K562 (cell line): ENCODE results near the gene SIGLEC5. TPM values are rescaled to one million over a fixed set of nuclear protein-coding genes. Genes with fewer than 3 reads are reported as not detected.

Experiments
- CREB3L1 ChIP-seq: fragments of 450-650 bp; IDR thresholded peaks from 2 replicates; pipeline ENCODE4 v1.6.1; 2014; ENCODE audit warnings: low read depth, mild to moderate bottlenecking, moderate library complexity, borderline replicate concordance
- CREB5 ChIP-seq: fragments of 250-450 bp; sonication (Bioruptor Pico); IDR thresholded peaks from 2 replicates; pipeline ENCODE4 v1.5.0; 2020; ENCODE audit warnings: mild to moderate bottlenecking
- EGR1 ChIP-seq: fragments of 450-650 bp; conservative IDR thresholded peaks from 2 replicates; pipeline ENCODE4 v1.6.1; 2017; ENCODE audit warnings: mild to moderate bottlenecking
- JUND ChIP-seq, 2 experiments: IDR thresholded peaks; 2 replicates in 1 of 2; 3 replicates in 1 of 2; pipeline ENCODE4 v1.6.1; 2011; ENCODE audit warnings: borderline replicate concordance in 2 of 2, low read depth in 2 of 2, low read length in 2 of 2, improper control_type of control experiment in 1 of 2, missing biosample characterization in 1 of 2, missing genetic modification characterization in 1 of 2, missing genetic modification reagents in 1 of 2
- MLX ChIP-seq, 2 experiments: fragments of 450-650 bp in 1 of 2; sonication (generic) in 1 of 2; formaldehyde crosslinking; conservative IDR thresholded peaks; 2 replicates each; pipeline versions ENCODE4 v1.4.0 to v1.8.1; 2020 to 2022; ENCODE audit warnings: mild to moderate bottlenecking in 1 of 2, missing genetic modification reagents in 1 of 2
- MTA1 ChIP-seq: fragments of 450-650 bp; IDR thresholded peaks from 2 replicates; pipeline ENCODE4 v1.6.1; 2017; ENCODE audit warnings: borderline replicate concordance
- MTA2 ChIP-seq: fragments of 450-650 bp; IDR thresholded peaks from 2 replicates; pipeline ENCODE4 v1.6.1; 2016; ENCODE audit warnings: low read depth
- NR1H2 ChIP-seq: sonication (generic); formaldehyde crosslinking; IDR thresholded peaks from 2 replicates; pipeline ENCODE4 v1.4.0; 2020; ENCODE audit warnings: mild to moderate bottlenecking, missing genetic modification reagents
- NR2C1 ChIP-seq, 2 experiments: fragments of 450-650 bp; IDR thresholded peaks; 2 replicates each; pipeline ENCODE4 v1.6.1; 2017; ENCODE audit warnings: mild to moderate bottlenecking in 2 of 2, antibody characterized with exemption in 1 of 2, inconsistent platforms in 1 of 2, missing compliant biosample characterization in 1 of 2, missing genetic modification characterization in 1 of 2
- NR2C2 ChIP-seq, 2 experiments: fragments of 200-800 bp in 1 of 2; sonication (Bioruptor generic) in 1 of 2; sonication (generic) in 1 of 2; formaldehyde crosslinking in 1 of 2; IDR thresholded peaks; 2 replicates each; pipeline versions ENCODE4 v1.6.1 to v1.8.0; 2016 to 2022; ENCODE audit warnings: mild to moderate bottlenecking in 1 of 2, missing compliant biosample characterization in 1 of 2, missing genetic modification characterization in 1 of 2, missing genetic modification reagents in 1 of 2
- PML ChIP-seq: IDR thresholded peaks from 2 replicates; pipeline ENCODE4 v1.6.1; 2012; ENCODE audit warnings: low read length, inconsistent platforms
- POLR2A ChIP-seq: fragments of 450-650 bp; conservative IDR thresholded peaks from 2 replicates; pipeline ENCODE4 v1.6.1; 2016
- POLR2H ChIP-seq: IDR thresholded peaks from 2 replicates; pipeline ENCODE4 v1.6.1; 2016; ENCODE audit warnings: missing genetic modification characterization, low read depth, mild to moderate bottlenecking, control low read depth, missing compliant biosample characterization, moderate library complexity
- PTRF ChIP-seq: fragments of 450-650 bp; IDR thresholded peaks from 2 replicates; pipeline ENCODE4 v1.6.1; 2016; ENCODE audit warnings: mild to moderate bottlenecking, missing genetic modification characterization, missing compliant biosample characterization
- RHOXF2B ChIP-seq: fragments of 250-450 bp; sonication (Bioruptor Pico); conservative IDR thresholded peaks from 2 replicates; pipeline ENCODE4 v1.5.1; 2021
- SAFB2 ChIP-seq: fragments of 200-400 bp; formaldehyde crosslinking; IDR thresholded peaks from 2 replicates; pipeline ENCODE4 v1.6.1; 2018; ENCODE audit warnings: borderline replicate concordance, low read length, low read depth, moderate library complexity; ENCODE audit not compliant: severe bottlenecking
- SIRT6 ChIP-seq: IDR thresholded peaks from one replicate; pipeline ENCODE4 v1.6.1; 2012; ENCODE audit warnings: low read depth, mild to moderate bottlenecking, control low read depth, inconsistent platforms, low read length, moderate library complexity
- SMAD2 ChIP-seq: fragments of 150-350 bp; IDR thresholded peaks from 2 replicates; pipeline ENCODE4 v1.6.1; 2014; ENCODE audit warnings: low read depth, mild to moderate bottlenecking, low read length
- TEAD1 ChIP-seq, 2 experiments: fragments of 450-650 bp in 1 of 2; sonication (generic) in 1 of 2; formaldehyde crosslinking; IDR thresholded peaks; 2 replicates each; pipeline versions ENCODE4 v1.4.0 to v1.8.0; 2020 to 2022; ENCODE audit warnings: mild to moderate bottlenecking in 2 of 2, missing genetic modification reagents in 1 of 2
- VEZF1 ChIP-seq: fragments of 200-800 bp; sonication (Bioruptor generic); IDR thresholded peaks from 2 replicates; pipeline ENCODE4 v1.6.1; 2017; ENCODE audit warnings: missing genetic modification characterization, missing compliant biosample characterization
- ZNF23 ChIP-seq: fragments of 250-450 bp; sonication (Bioruptor Pico); IDR thresholded peaks from 2 replicates; pipeline ENCODE4 v1.4.0; 2020; ENCODE audit warnings: mild to moderate bottlenecking
- ZNF583 ChIP-seq: fragments of 250-450 bp; sonication (Bioruptor Pico); IDR thresholded peaks from 2 replicates; pipeline ENCODE4 v1.4.0; 2020
- ZNF780A ChIP-seq: fragments of 250-450 bp; sonication (Bioruptor Pico); IDR thresholded peaks from 2 replicates; pipeline ENCODE4 v1.5.0; 2021; ENCODE audit warnings: mild to moderate bottlenecking
- polyA plus RNA-seq, 8 experiments: library from polyadenylated mRNA; depleted of rRNA in 4 of 8; stranded (reverse) in 5 of 8; unstranded in 3 of 8; fragments of >200 nt; fragmentation: Nextera tagmentation in 2 of 8; fragmentation: Illumina TruSeq in 1 of 8; extraction: Ambion mirVana in 2 of 8; extraction: Trizol in 1 of 8; gene quantifications; 2 replicates each; pipeline versions ENCODE4 v1.2.1 to v1.2.3, GENCODE V29; 2011 to 2014; ENCODE audit warnings: inconsistent platforms in 1 of 8, missing spikeins in 1 of 8
- total RNA-seq, 7 experiments: library from RNA; depleted of rRNA in 6 of 7; stranded (reverse); fragments of >200 nt in 6 of 7; fragmentation: Illumina TruSeq in 2 of 7; extraction: Trizol in 2 of 7; gene quantifications; 2 replicates each; pipeline versions ENCODE4 v1.2.1 to v1.2.3, GENCODE V29; 2011 to 2021; ENCODE audit warnings: low replicate concordance in 1 of 7

The SIGLEC5 gene
- total and polyA plus RNA-seq, 9 of the 15 experiments (the other 6 are each of a cell fraction or from before 2014, with no cell fraction given), result 0.14 TPM; not detected in 8

- TF ChIP-seq RHOXF2B (CRISPR knock-in tag), result no peak
- TF ChIP-seq EGR1, result no peak
- TF ChIP-seq NR2C1 (IDR thresholded peaks at IDR 0.05), result no peak
- peak; percentile 67 for TF ChIP-seq NR2C1 (tag; IDR thresholded peaks at IDR 0.05)
- TF ChIP-seq ZNF583 (CRISPR knock-in tag), result no peak
- no peak for TF ChIP-seq MTA2
- TF ChIP-seq SIRT6, result no peak
- TF ChIP-seq SAFB2, result no peak
- no peak for TF ChIP-seq SMAD2
- TF ChIP-seq MLX (CRISPR knock-in tag; conservative IDR thresholded peaks at IDR 0.05), result no peak
- no peak for TF ChIP-seq PML
- peak; percentile 54 to 84; a peak in 2 of 4 replicates for TF ChIP-seq TEAD1 (CRISPR knock-in tag; IDR thresholded peaks at IDR 0.05)
- peak; percentile 49; the same call in 1 of the 2 replicates for TF ChIP-seq MTA1
- TF ChIP-seq POLR2A, result no peak
- TF ChIP-seq ZNF23, result no peak
- no peak for TF ChIP-seq ZNF780A (CRISPR knock-in tag)
- TF ChIP-seq NR1H2 (CRISPR knock-in tag), result no peak
- TF ChIP-seq CREB3L1, result no peak
- TF ChIP-seq POLR2H (tag), result no peak; the same call in 1 of the 2 replicates
- TF ChIP-seq PTRF (tag), result no peak
- TF ChIP-seq NR2C2 (CRISPR knock-in tag; IDR thresholded peaks at IDR 0.05), result no peak
- TF ChIP-seq NR2C2 (tag; IDR thresholded peaks at IDR 0.05), result peak; percentile 67; the same call in 1 of the 2 replicates
- 0 out of 2 replicates have a peak, but pooled peaks have one; percentile 23 for TF ChIP-seq JUND (IDR thresholded peaks at IDR 0.05; ENCODE audit: borderline replicate concordance, low read depth, low read length)
- TF ChIP-seq JUND (tag; IDR thresholded peaks at IDR 0.05; ENCODE audit: borderline replicate concordance, low read depth, low read length), result peak; percentile 17; the same call in 1 of the 3 replicates
- TF ChIP-seq CREB5, result no peak
- peak; percentile 31; the same call in 1 of the 2 replicates for TF ChIP-seq VEZF1
Measured at GRCh38 chr19:51566489-51567100, 63.6 kb downstream of the SIGLEC5 start (continued).
